SU-DHL-6 (cell line): ENCODE data around the gene MRPL33.

Experiments
- H2AFZ ChIP-seq: fragments of 200-600 bp; sonication (generic); 2 replicates; pipeline ENCODE4 v1.6.1; 2014; ENCODE audit warnings: low read depth, mild to moderate bottlenecking, moderate library complexity, mixed read lengths, antibody characterized with exemption, low read length; ENCODE audit not compliant: severe bottlenecking
- H3F3A ChIP-seq: fragments of 200-600 bp; shearing (Covaris generic); 2 replicates; pipeline ENCODE4 v1.6.0; 2016; ENCODE audit warnings: antibody characterized with exemption, mild to moderate bottlenecking; ENCODE audit not compliant: insufficient read depth
- H3K27ac ChIP-seq: fragments of 200-600 bp; sonication (generic); 2 replicates; pipeline ENCODE4 v1.5.1; 2016; ENCODE audit warnings: low read depth, mild to moderate bottlenecking, low read length, moderate library complexity, mixed read lengths
- H3K27me3 ChIP-seq: fragments of 200-600 bp; sonication (generic), shearing (Covaris generic); 2 replicates; pipeline ENCODE4 v1.6.0; 2014; ENCODE audit warnings: mild to moderate bottlenecking, low read length
- H3K36me3 ChIP-seq: fragments of 200-600 bp; sonication (generic); 2 replicates; pipeline ENCODE4 v1.6.1; 2014; ENCODE audit warnings: mild to moderate bottlenecking, low read length, mixed read lengths
- H3K4me2 ChIP-seq: fragments of 300-600, 200-600 bp; shearing (Covaris generic), sonication (generic); 2 replicates; pipeline ENCODE4 v1.6.0; 2014; ENCODE audit warnings: low read length, low read depth, mild to moderate bottlenecking; ENCODE audit not compliant: poor library complexity, severe bottlenecking
- H3K4me3 ChIP-seq: fragments of 200-600 bp; sonication (generic); 2 replicates; pipeline ENCODE4 v1.5.1; 2014; ENCODE audit warnings: antibody characterized with exemption, low read length, mild to moderate bottlenecking, mixed read lengths; ENCODE audit not compliant: insufficient read depth, poor library complexity, severe bottlenecking
- H3K79me2 ChIP-seq: fragments of 200-600 bp; sonication (generic); 2 replicates; pipeline ENCODE4 v1.6.1; 2014; ENCODE audit warnings: mild to moderate bottlenecking, low read length, moderate library complexity; ENCODE audit not compliant: insufficient read depth
- H3K9ac ChIP-seq: fragments of 200-600 bp; sonication (generic); 2 replicates; pipeline ENCODE4 v1.7.0; 2014; ENCODE audit warnings: mild to moderate bottlenecking, low read length
- H3K9me2 ChIP-seq: fragments of 200-600 bp; sonication (generic); replicated peaks from 2 replicates; pipeline ENCODE4 v1.6.1; 2014; ENCODE audit warnings: low read length; ENCODE audit not compliant: insufficient read depth
- H3K9me3 ChIP-seq: fragments of 200-600 bp; sonication (generic); 2 replicates; pipeline ENCODE4 v1.6.1; 2014; ENCODE audit warnings: low read length, mixed read lengths; ENCODE audit not compliant: insufficient read depth
- H4K20me1 ChIP-seq: fragments of 200-600 bp; sonication (generic); 2 replicates; pipeline ENCODE4 v1.6.1; 2014; ENCODE audit warnings: low read depth, mild to moderate bottlenecking, antibody characterized with exemption, low read length, moderate library complexity, mixed read lengths
- EZH2phosphoT487 ChIP-seq: fragments of 200-600 bp; sonication (generic), shearing (Covaris generic); conservative IDR thresholded peaks from 2 replicates; pipeline ENCODE4 v1.6.1; 2018; ENCODE audit warnings: mild to moderate bottlenecking, antibody characterized with exemption, low read length, moderate library complexity, mixed read lengths
- TF ChIP-seq, protein P1 (sequence below): fragments of 200-600 bp; sonication (generic); IDR thresholded peaks from one replicate; pipeline ENCODE4 v1.5.1; 2017; ENCODE audit warnings: antibody characterized with exemption, mild to moderate bottlenecking, low read length, moderate library complexity; ENCODE audit not compliant: insufficient read depth, poor library complexity, severe bottlenecking

The MRPL33 gene

DNA sequence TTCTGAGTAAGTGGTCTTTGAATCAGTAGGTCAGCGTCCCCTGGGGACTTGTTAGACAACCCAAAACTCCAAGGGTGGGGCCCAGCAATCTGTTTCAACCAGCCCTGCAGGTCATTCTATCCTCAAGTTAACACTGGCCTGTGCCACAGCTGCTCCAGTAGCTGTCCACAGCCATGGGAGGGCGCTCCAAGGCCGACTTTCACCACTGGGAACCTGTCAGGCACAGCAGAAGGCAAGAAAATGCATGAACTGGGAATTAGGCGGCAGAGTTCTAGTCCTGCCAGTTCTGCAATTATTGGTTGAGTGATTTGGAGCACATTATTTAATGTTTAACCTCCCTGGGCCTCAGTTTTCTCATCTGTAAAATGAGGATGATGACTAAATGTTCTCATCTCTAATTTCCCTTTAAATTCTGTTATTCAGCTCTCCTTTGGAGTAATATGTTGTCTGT is 17.4 kb upstream of the MRPL33 start:
- no peaks in the 10 kb centered on the region for H3K9me2 ChIP-seq
- no peaks in the 10 kb centered on the region for H4K20me1 ChIP-seq
- no peak overlapping the region for H3K4me2 ChIP-seq
- no peak overlapping the region for H3K9ac ChIP-seq
- H3F3A ChIP-seq: no peaks in the 10 kb centered on the region
- no peak overlapping the region for H3K27ac ChIP-seq
- TF ChIP-seq, protein P1, sequence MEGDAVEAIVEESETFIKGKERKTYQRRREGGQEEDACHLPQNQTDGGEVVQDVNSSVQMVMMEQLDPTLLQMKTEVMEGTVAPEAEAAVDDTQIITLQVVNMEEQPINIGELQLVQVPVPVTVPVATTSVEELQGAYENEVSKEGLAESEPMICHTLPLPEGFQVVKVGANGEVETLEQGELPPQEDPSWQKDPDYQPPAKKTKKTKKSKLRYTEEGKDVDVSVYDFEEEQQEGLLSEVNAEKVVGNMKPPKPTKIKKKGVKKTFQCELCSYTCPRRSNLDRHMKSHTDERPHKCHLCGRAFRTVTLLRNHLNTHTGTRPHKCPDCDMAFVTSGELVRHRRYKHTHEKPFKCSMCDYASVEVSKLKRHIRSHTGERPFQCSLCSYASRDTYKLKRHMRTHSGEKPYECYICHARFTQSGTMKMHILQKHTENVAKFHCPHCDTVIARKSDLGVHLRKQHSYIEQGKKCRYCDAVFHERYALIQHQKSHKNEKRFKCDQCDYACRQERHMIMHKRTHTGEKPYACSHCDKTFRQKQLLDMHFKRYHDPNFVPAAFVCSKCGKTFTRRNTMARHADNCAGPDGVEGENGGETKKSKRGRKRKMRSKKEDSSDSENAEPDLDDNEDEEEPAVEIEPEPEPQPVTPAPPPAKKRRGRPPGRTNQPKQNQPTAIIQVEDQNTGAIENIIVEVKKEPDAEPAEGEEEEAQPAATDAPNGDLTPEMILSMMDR: peak; percentile 85
- TF ChIP-seq EZH2phosphoT487: no peak
- no peaks in the 10 kb centered on the region for H3K27me3 ChIP-seq
- H3K79me2 ChIP-seq: no peaks in the 10 kb centered on the region
- H3K4me3 ChIP-seq: no peak overlapping the region
- H3K9me3 ChIP-seq: no peaks in the 10 kb centered on the region
- H3K36me3 ChIP-seq: no peaks in the 10 kb centered on the region
- no peak overlapping the region for H2AFZ ChIP-seq

DNA sequence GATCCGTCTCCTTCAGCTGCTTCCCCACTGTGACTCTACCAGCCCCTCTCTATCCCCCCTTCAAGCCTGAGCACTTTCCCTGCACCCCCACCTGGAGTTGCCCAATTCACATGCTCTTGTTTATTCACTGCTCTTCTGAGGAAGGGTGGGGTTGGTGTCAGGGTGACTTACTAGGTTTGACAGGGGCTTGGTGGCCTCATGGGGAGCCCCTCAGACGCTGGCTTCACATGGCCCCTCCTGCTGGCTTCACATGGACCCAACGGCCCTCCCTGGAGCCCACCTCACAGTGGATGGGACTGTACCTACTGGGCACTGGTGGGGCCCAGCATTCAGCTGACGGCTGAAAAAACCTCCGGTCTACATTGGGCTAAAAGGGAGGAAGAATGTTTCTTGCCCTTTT is 16.7 kb upstream of the MRPL33 start:
- no peaks in the 10 kb centered on the region for H3K9me3 ChIP-seq
- TF ChIP-seq EZH2phosphoT487: no peak
- TF ChIP-seq, protein P1: no peak
- no peaks in the 10 kb centered on the region for H3K79me2 ChIP-seq
- H3K27me3 ChIP-seq: no peaks in the 10 kb centered on the region
- no peak overlapping the region for H3K4me2 ChIP-seq
- H3K9me2 ChIP-seq: no peaks in the 10 kb centered on the region
- H2AFZ ChIP-seq: no peak overlapping the region
- no peak overlapping the region for H3K4me3 ChIP-seq
- H3K27ac ChIP-seq: no peak overlapping the region
- no peak overlapping the region for H3K9ac ChIP-seq
- H3F3A ChIP-seq: no peaks in the 10 kb centered on the region
- H3K36me3 ChIP-seq: no peaks in the 10 kb centered on the region
- no peaks in the 10 kb centered on the region for H4K20me1 ChIP-seq

DNA sequence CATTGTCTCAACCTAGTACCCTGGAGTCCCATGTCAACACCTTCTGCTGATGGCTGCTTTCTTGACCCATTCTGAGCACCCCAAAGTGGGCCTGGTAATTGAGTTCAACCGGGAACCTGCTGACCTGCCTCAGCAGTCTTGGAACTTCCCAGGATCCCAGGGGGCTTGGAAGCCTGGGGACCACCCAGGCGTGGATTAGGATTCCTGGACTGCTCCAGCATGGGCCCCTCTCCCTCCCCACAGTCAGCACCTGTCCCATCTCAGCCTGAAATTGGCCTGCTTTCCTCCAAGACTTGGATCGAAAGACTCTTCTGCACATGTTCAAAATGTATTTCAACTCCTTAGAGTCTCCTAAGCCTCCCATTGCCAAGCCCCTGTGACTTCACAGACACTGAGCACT is 15.4 kb upstream of the MRPL33 start:
- Histone ChIP-seq H3K9me3 (no peaks in the 10 kb centered on the region), H3K4me2 (no peak overlapping the region), H3K36me3 (no peaks in the 10 kb centered on the region), H3K9ac (no peak overlapping the region), H3K27me3 (no peaks in the 10 kb centered on the region), H3K79me2 (no peaks in the 10 kb centered on the region), H3K27ac (no peak overlapping the region), H3K4me3 (no peak overlapping the region), H3K9me2 (no peaks in the 10 kb centered on the region), H2AFZ (no peak overlapping the region), H3F3A (no peaks in the 10 kb centered on the region), H4K20me1 (no peaks in the 10 kb centered on the region)
- TF ChIP-seq, protein P1: no peak
- no peak for TF ChIP-seq EZH2phosphoT487
